ENCODE results near the gene UBTD1. TPM values are rescaled to one million over a fixed set of nuclear protein-coding genes. Genes with fewer than 3 reads are reported as not detected.

UBTD1 gene
- total RNA-seq, 1 donor from 2014 or later: 37.7 TPM

GRCh38 chr10:97585439-97585811, 86.7 kb downstream of the UBTD1 start:
- TF ChIP-seq CTCF (IDR thresholded peaks at IDR 0.05): no peak
- Histone ChIP-seq H3K9me3 (no peaks in the 10 kb centered on the region), H3K27ac (no peak overlapping the region), H3K4me3 (no peak overlapping the region), H3K36me3 (no peaks in the 10 kb centered on the region), H3K27me3 (ENCODE audit: low read depth) (no peaks in the 10 kb centered on the region), H3K4me1 (no peaks in the 10 kb centered on the region)
- no peak for ATAC-seq
- intact Hi-C loops (cut with DNase I): no loop called here
- DNase-seq: no peak

- Histone ChIP-seq H3K27me3 (ENCODE audit: low read depth) (no peaks in the 10 kb centered on the region), H3K36me3 (no peaks in the 10 kb centered on the region), H3K4me1 (no peaks in the 10 kb centered on the region), H3K9me3 (no peaks in the 10 kb centered on the region), H3K4me3 (no peak overlapping the region), H3K27ac (no peak overlapping the region)
- no peak for TF ChIP-seq CTCF (IDR thresholded peaks at IDR 0.05)
- no peak for ATAC-seq
- no peak for DNase-seq
- intact Hi-C loops (cut with DNase I): no loop called here
Observed at GRCh38 chr10:97587183-97587582, 88.5 kb downstream of the UBTD1 start.

- Histone ChIP-seq H3K27ac (no peak within 1 kb of the TSS), H3K36me3 (no peaks in the 10 kb centered on the region), H3K27me3 (ENCODE audit: low read depth) (no peaks in the 10 kb centered on the region), H3K9me3 (no peaks in the 10 kb centered on the region), H3K4me1 (no peaks in the 10 kb centered on the region), H3K4me3 (no peak within 1 kb of the TSS)
- no peak for ATAC-seq
- intact Hi-C loops (cut with DNase I): no loop called here
- no peak for DNase-seq
- TF ChIP-seq CTCF (IDR thresholded peaks at IDR 0.05): no peak
Observed at GRCh38 chr10:97589479-97589878, 90.8 kb downstream of the UBTD1 start, which contains the start of gene C10orf62. C10orf62 (plus strand) TSS chr10:97589721; CDS start chr10:97589898, 177 bp downstream.

- no peak overlapping the region for H3K4me3 ChIP-seq
- no peaks in the 10 kb centered on the region for H3K9me3 ChIP-seq
- no peak overlapping the region for H3K27ac ChIP-seq
- no peaks in the 10 kb centered on the region for H3K36me3 ChIP-seq
- peaks cover under 1% of the 10 kb centered on the region for H3K4me1 ChIP-seq
- intact Hi-C loops (cut with DNase I): no loop called here
- DNase-seq: no peak
- ATAC-seq: no peak
- TF ChIP-seq CTCF (IDR thresholded peaks at IDR 0.05): no peak
- H3K27me3 ChIP-seq (ENCODE audit: low read depth): no peaks in the 10 kb centered on the region
Observed at GRCh38 chr10:97590082-97590747, 91.5 kb downstream of the UBTD1 start.

- H3K4me1 ChIP-seq: peaks cover 7% of the 10 kb centered on the region
- intact Hi-C loops (cut with DNase I): no loop called here
- no peak for DNase-seq
- H3K36me3 ChIP-seq: no peaks in the 10 kb centered on the region
- H3K9me3 ChIP-seq: no peaks in the 10 kb centered on the region
- H3K4me3 ChIP-seq: no peak overlapping the region
- ATAC-seq: no peak
- no peak overlapping the region for H3K27ac ChIP-seq
- no peaks in the 10 kb centered on the region for H3K27me3 ChIP-seq (ENCODE audit: low read depth)
- no peak for TF ChIP-seq CTCF (IDR thresholded peaks at IDR 0.05)
Observed at GRCh38 chr10:97590748-97591495, 92.2 kb downstream of the UBTD1 start.
